A549 (cell line): ENCODE results near the gene RTCB. TPM values are rescaled to one million over a fixed set of nuclear protein-coding genes. Genes with fewer than 3 reads are reported as not detected.

Experiments used
- ATAC-seq, 2 experiments: fragments of 200-7000 bp in 1 of 2; fragments of >200 bp in 1 of 2; cut with Nextera tagmentation in 1 of 2; cut with Tn5 transposase in 1 of 2; 3 replicates each; pipeline versions ENCODE4 v1.8.0 to v1.9.1; 2018 to 2020; ENCODE audit warnings: mild to moderate bottlenecking in 1 of 2, moderate library complexity in 1 of 2
- CTCF ChIA-PET: fragments of 300-600 bp; sonication (Branson Sonifier 250); formaldehyde crosslinking; extraction: SDS; loops from one replicate; lab custom pipeline; 2021; ENCODE audit warnings: antibody characterized with exemption, inconsistent platforms; lab: Yijun Ruan, JAX
- POLR2A ChIA-PET: fragments of 350-600 bp; formaldehyde crosslinking; extraction: SDS; loops from one replicate; lab custom pipeline; 2021; ENCODE audit warnings: antibody characterized with exemption, inconsistent platforms; lab: Yijun Ruan, JAX
- DNase-seq, 2 experiments: peaks; one replicate each; pipeline versions ENCODE4 v3.0.0 to v3.0.0-alpha.2; 2011 to 2016; ENCODE audit warnings: low read depth in 1 of 2, low spot score in 1 of 2
- FAIRE-seq: peaks from 2 replicates; lab custom pipeline; 2011; peaks lifted over from hg19 to GRCh38; lab: Jason Lieb, UNC
- H3K27ac ChIP-seq, 2 experiments: fragments of >200 bp; sonication (Bioruptor Twin); formaldehyde crosslinking; 3 replicates each; pipeline ENCODE4 v1.5.1; 2016 to 2017
- H3K4me1 ChIP-seq: fragments of >200 bp; sonication (Bioruptor Twin); formaldehyde crosslinking; 3 replicates; pipeline ENCODE4 v1.6.1; 2016
- H3K4me2 ChIP-seq: fragments of >200 bp; sonication (Bioruptor Twin); formaldehyde crosslinking; 3 replicates; pipeline ENCODE4 v1.6.1; 2016
- H3K4me3 ChIP-seq: fragments of >200 bp; sonication (Bioruptor Twin); formaldehyde crosslinking; 3 replicates; pipeline ENCODE4 v1.5.1; 2016
- H3K9me3 ChIP-seq: fragments of >200 bp; sonication (Bioruptor Twin); formaldehyde crosslinking; 3 replicates; pipeline ENCODE4 v1.6.1; 2016
- ATOH8 ChIP-seq: fragments of 250-450 bp; sonication (Bioruptor Pico); IDR thresholded peaks from 2 replicates; pipeline ENCODE4 v1.5.0; 2020; ENCODE audit warnings: low read depth, mild to moderate bottlenecking, moderate library complexity
- BHLHE40 ChIP-seq: IDR thresholded peaks from 2 replicates; pipeline ENCODE4 v1.6.1; 2012; ENCODE audit warnings: low read depth, low read length, inconsistent platforms
- CBX2 ChIP-seq: fragments of 200-600 bp; sonication (generic); IDR thresholded peaks from 2 replicates; pipeline ENCODE4 v1.6.1; 2016; ENCODE audit warnings: low read depth, mild to moderate bottlenecking, borderline replicate concordance
- CBX8 ChIP-seq: fragments of 200-600 bp; sonication (generic); IDR thresholded peaks from 2 replicates; pipeline ENCODE4 v1.6.1; 2016
- CEBPB ChIP-seq, 2 experiments: fragments of >200 bp in 1 of 2; sonication (Bioruptor Twin) in 1 of 2; formaldehyde crosslinking in 1 of 2; IDR thresholded peaks; 2 replicates each; pipeline ENCODE4 v1.6.1; 2012 to 2016
- CHD2 ChIP-seq: fragments of 150-350 bp; IDR thresholded peaks from 2 replicates; pipeline ENCODE4 v1.6.1; 2014; ENCODE audit warnings: low read length; ENCODE audit not compliant: partially characterized antibody
- EHF ChIP-seq: fragments of 250-450 bp; sonication (Bioruptor Pico); IDR thresholded peaks from 2 replicates; pipeline ENCODE4 v1.5.0; 2020; ENCODE audit warnings: mild to moderate bottlenecking
- EHMT2 ChIP-seq: fragments of 200-600 bp; sonication (generic); IDR thresholded peaks from 2 replicates; pipeline ENCODE4 v1.6.1; 2016; ENCODE audit warnings: antibody characterized with exemption, low read depth, mild to moderate bottlenecking, moderate library complexity
- ELK1 ChIP-seq: fragments of 150-350 bp; IDR thresholded peaks from 2 replicates; pipeline ENCODE4 v1.6.1; 2014; ENCODE audit warnings: low read depth, mild to moderate bottlenecking, low read length
- ESRRA ChIP-seq: fragments of 150-350 bp; IDR thresholded peaks from 2 replicates; pipeline ENCODE4 v1.6.1; 2014; ENCODE audit warnings: mild to moderate bottlenecking, low read length, borderline replicate concordance
- FOSL2 ChIP-seq, 2 experiments: fragments of 450-650 bp in 1 of 2; fragments of >200 bp in 1 of 2; sonication (Bioruptor Twin) in 1 of 2; formaldehyde crosslinking; IDR thresholded peaks; 2 replicates each; pipeline versions ENCODE4 v1.5.0 to v1.6.1; 2016 to 2020; ENCODE audit warnings: mild to moderate bottlenecking in 1 of 2, moderate library complexity in 1 of 2
- HDAC2 ChIP-seq: fragments of 200-600 bp; sonication (generic); IDR thresholded peaks from 2 replicates; pipeline ENCODE4 v1.6.1; 2016
- HOXB13 ChIP-seq: fragments of 250-450 bp; sonication (Bioruptor Pico); IDR thresholded peaks from 2 replicates; pipeline ENCODE4 v1.5.0; 2020; ENCODE audit warnings: low read depth, mild to moderate bottlenecking, moderate library complexity
- HOXB5 ChIP-seq: fragments of 250-450 bp; sonication (Bioruptor Pico); IDR thresholded peaks from 2 replicates; pipeline ENCODE4 v1.5.0; 2020; ENCODE audit warnings: mild to moderate bottlenecking, moderate library complexity
- KDM1A ChIP-seq: fragments of 200-600 bp; sonication (generic); IDR thresholded peaks from 2 replicates; pipeline ENCODE4 v1.6.1; 2016; ENCODE audit warnings: low read depth, mild to moderate bottlenecking
- MAZ ChIP-seq: fragments of 150-350 bp; IDR thresholded peaks from 2 replicates; pipeline ENCODE4 v1.6.1; 2014; ENCODE audit warnings: antibody characterized with exemption, low read depth, low read length, borderline replicate concordance
- MYC ChIP-seq: IDR thresholded peaks from 2 replicates; pipeline ENCODE4 v1.6.1; 2012; ENCODE audit warnings: mild to moderate bottlenecking, inconsistent platforms, low read length, improper control_type of control experiment, borderline replicate concordance
- RAD21 ChIP-seq, 2 experiments: fragments of >200 bp in 1 of 2; sonication (Bioruptor Twin) in 1 of 2; formaldehyde crosslinking in 1 of 2; IDR thresholded peaks in 1 of 2; conservative IDR thresholded peaks in 1 of 2; 2 replicates in 1 of 2; 3 replicates in 1 of 2; pipeline ENCODE4 v1.6.1; 2012 to 2018; ENCODE audit warnings: inconsistent platforms in 1 of 2
- RARB ChIP-seq: fragments of 250-450 bp; sonication (Bioruptor Pico); IDR thresholded peaks from 2 replicates; pipeline ENCODE4 v1.8.0; 2021; ENCODE audit warnings: mild to moderate bottlenecking, moderate library complexity
- RCOR1 ChIP-seq: fragments of 150-350 bp; IDR thresholded peaks from 2 replicates; pipeline ENCODE4 v1.6.1; 2014; ENCODE audit warnings: antibody characterized with exemption, low read length, low read depth
- REST ChIP-seq: fragments of 200-600 bp; sonication (generic); IDR thresholded peaks from 2 replicates; pipeline ENCODE4 v1.6.1; 2016; ENCODE audit warnings: antibody characterized with exemption, mild to moderate bottlenecking, moderate library complexity
- RNF2 ChIP-seq: fragments of 200-600 bp; sonication (generic); IDR thresholded peaks from 2 replicates; pipeline ENCODE4 v1.6.1; 2016; ENCODE audit warnings: low read depth, mild to moderate bottlenecking, antibody characterized with exemption, moderate library complexity, borderline replicate concordance
- WGBS: methylation state at CpG from one replicate; pipeline ENCODE4 v1.1.6; 2017; ENCODE audit errors: missing lambda C conversion rate; 5-methylcytosine and 5-hydroxymethylcytosine counted together
- polyA plus RNA-seq, 4 experiments: library from polyadenylated mRNA; depleted of rRNA in 3 of 4; stranded (reverse); fragments of >200 nt; fragmentation: RNase III in 1 of 4; extraction: RNeasy Plus Mini Kit Qiagen cat#74134 plus additional on column Dnase treatment in 1 of 4; gene quantifications; 2 replicates in 3 of 4; 3 replicates in 1 of 4; pipeline ENCODE4 v1.2.3, GENCODE V29; 2011 to 2017
- TF ChIP-seq, protein P1 (sequence below): IDR thresholded peaks from 2 replicates; pipeline ENCODE4 v1.6.1; 2012; ENCODE audit warnings: low read depth, borderline replicate concordance
- TF ChIP-seq, protein P2 (sequence below): fragments of 450-650 bp; IDR thresholded peaks from 2 replicates; pipeline ENCODE4 v1.6.1; 2014; ENCODE audit warnings: antibody characterized with exemption
- TF ChIP-seq, protein P3 (sequence below): fragments of 250-450 bp; sonication (Bioruptor Pico); IDR thresholded peaks from 2 replicates; pipeline ENCODE4 v1.5.0; 2021; ENCODE audit warnings: mild to moderate bottlenecking, moderate library complexity, borderline replicate concordance
- TF ChIP-seq, protein P4 (sequence below): IDR thresholded peaks from 2 replicates; pipeline ENCODE4 v1.6.1; 2012

Gene RTCB
- polyA plus RNA-seq, 2 of the 4 experiments (the other 2 are of a cell fraction), result 93.3 to 122 TPM

GRCh38 chr22:32448980-32449379 is 36.9 kb upstream of the RTCB start:
- Histone ChIP-seq H3K4me3 (no peak overlapping the region), H3K9me3 (no peaks in the 10 kb centered on the region), H3K4me1 (no peaks in the 10 kb centered on the region), H3K4me2 (no peak overlapping the region), H3K27ac (no peak overlapping the region)
- no peak for FAIRE-seq
- ATAC-seq, result no peak
- POLR2A ChIA-PET, result no interaction called here
- CTCF ChIA-PET, result interaction anchor here (0.6 to 0.8 kb wide), 2 partner anchors 342 to 457 kb away, joined by 3 to 4 read pairs; no protein-coding TSS in a partner anchor
- TF ChIP-seq HOXB5 (no peak), FOSL2 (IDR thresholded peaks at IDR 0.05) (no peak), FOSL2 (CRISPR knock-in tag; IDR thresholded peaks at IDR 0.05) (no peak), RARB (no peak), CEBPB (IDR thresholded peaks at IDR 0.05) (no peak), ATOH8 (no peak), HOXB13 (CRISPR knock-in tag) (no peak), ESRRA (no peak), CBX8 (no peak), MYC (no peak), EHF (no peak), BHLHE40 (no peak), RCOR1 (no peak), MAZ (no peak), HDAC2 (no peak), CBX2 (no peak), RNF2 (no peak)
- TF ChIP-seq, protein P1, sequence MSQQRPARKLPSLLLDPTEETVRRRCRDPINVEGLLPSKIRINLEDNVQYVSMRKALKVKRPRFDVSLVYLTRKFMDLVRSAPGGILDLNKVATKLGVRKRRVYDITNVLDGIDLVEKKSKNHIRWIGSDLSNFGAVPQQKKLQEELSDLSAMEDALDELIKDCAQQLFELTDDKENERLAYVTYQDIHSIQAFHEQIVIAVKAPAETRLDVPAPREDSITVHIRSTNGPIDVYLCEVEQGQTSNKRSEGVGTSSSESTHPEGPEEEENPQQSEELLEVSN, result no peak
- TF ChIP-seq, protein P2, sequence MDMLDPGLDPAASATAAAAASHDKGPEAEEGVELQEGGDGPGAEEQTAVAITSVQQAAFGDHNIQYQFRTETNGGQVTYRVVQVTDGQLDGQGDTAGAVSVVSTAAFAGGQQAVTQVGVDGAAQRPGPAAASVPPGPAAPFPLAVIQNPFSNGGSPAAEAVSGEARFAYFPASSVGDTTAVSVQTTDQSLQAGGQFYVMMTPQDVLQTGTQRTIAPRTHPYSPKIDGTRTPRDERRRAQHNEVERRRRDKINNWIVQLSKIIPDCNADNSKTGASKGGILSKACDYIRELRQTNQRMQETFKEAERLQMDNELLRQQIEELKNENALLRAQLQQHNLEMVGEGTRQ, result no peak
- TF ChIP-seq, protein P3, sequence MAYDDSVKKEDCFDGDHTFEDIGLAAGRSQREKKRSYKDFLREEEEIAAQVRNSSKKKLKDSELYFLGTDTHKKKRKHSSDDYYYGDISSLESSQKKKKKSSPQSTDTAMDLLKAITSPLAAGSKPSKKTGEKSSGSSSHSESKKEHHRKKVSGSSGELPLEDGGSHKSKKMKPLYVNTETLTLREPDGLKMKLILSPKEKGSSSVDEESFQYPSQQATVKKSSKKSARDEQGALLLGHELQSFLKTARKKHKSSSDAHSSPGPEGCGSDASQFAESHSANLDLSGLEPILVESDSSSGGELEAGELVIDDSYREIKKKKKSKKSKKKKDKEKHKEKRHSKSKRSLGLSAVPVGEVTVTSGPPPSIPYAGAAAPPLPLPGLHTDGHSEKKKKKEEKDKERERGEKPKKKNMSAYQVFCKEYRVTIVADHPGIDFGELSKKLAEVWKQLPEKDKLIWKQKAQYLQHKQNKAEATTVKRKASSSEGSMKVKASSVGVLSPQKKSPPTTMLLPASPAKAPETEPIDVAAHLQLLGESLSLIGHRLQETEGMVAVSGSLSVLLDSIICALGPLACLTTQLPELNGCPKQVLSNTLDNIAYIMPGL (CRISPR knock-in tag), result no peak
- TF ChIP-seq, protein P4, sequence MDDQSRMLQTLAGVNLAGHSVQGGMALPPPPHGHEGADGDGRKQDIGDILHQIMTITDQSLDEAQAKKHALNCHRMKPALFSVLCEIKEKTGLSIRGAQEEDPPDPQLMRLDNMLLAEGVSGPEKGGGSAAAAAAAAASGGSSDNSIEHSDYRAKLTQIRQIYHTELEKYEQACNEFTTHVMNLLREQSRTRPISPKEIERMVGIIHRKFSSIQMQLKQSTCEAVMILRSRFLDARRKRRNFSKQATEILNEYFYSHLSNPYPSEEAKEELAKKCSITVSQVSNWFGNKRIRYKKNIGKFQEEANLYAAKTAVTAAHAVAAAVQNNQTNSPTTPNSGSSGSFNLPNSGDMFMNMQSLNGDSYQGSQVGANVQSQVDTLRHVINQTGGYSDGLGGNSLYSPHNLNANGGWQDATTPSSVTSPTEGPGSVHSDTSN, result no peak
- DNase-seq, result no peak
- WGBS, result 45% methylated on average over 4 of the region's 4 CpGs

DNA sequence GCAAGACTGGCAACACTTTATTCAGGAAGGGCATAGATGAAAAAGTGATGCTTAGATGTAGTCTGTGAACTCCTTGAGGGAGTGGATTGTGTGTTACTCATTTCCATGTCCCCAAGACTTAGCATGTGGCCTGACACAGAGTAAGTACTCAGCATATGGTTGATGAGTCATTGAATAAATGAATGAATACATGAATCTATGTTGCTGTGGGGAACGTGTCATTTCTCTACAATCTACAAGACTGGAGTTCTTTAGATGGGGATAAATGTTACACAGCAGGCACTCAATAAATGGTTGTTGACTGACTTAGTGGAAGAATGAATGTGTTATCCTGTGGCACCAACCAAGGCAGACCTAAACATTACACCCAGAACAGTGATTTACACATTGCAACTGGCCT is 34.3 kb upstream of the RTCB start:
- no peak overlapping the region for H3K4me2 ChIP-seq
- CTCF ChIA-PET, result no interaction called here
- no peaks in the 10 kb centered on the region for H3K9me3 ChIP-seq
- FAIRE-seq, result no peak
- DNase-seq, result no peak
- no peak overlapping the region for H3K4me3 ChIP-seq
- H3K4me1 ChIP-seq, result no peaks in the 10 kb centered on the region
- POLR2A ChIA-PET, result no interaction called here
- 0% methylated on average over 1 of the region's 1 CpG for WGBS
- no peak for ATAC-seq
- H3K27ac ChIP-seq, result no peak overlapping the region
- TF ChIP-seq KDM1A, result no peak
- no peak for TF ChIP-seq REST
- TF ChIP-seq CEBPB (IDR thresholded peaks at IDR 0.05), result no peak
- TF ChIP-seq ELK1, result no peak
- no peak for TF ChIP-seq RAD21 (conservative IDR thresholded peaks at IDR 0.05 in 1 of 2, IDR thresholded peaks at IDR 0.05 in 1 of 2)
- no peak for TF ChIP-seq CHD2
- TF ChIP-seq EHMT2, result no peak
- TF ChIP-seq BHLHE40, result no peak
- TF ChIP-seq EHF, result no peak
- TF ChIP-seq, protein P1, result no peak
